GM20000 (cell line): ENCODE measurements around the gene SHD.

Experiments used
- DNase-seq: peaks from one replicate; pipeline ENCODE4 v3.0.0; 2012; ENCODE audit warnings: low spot score
- TF ChIP-seq, protein P1 (sequence below): IDR thresholded peaks from 2 replicates; pipeline ENCODE4 v1.5.1; 2012; ENCODE audit warnings: mild to moderate bottlenecking, control low read depth; ENCODE audit errors: extremely low read depth, missing control alignments

Gene SHD

DNA sequence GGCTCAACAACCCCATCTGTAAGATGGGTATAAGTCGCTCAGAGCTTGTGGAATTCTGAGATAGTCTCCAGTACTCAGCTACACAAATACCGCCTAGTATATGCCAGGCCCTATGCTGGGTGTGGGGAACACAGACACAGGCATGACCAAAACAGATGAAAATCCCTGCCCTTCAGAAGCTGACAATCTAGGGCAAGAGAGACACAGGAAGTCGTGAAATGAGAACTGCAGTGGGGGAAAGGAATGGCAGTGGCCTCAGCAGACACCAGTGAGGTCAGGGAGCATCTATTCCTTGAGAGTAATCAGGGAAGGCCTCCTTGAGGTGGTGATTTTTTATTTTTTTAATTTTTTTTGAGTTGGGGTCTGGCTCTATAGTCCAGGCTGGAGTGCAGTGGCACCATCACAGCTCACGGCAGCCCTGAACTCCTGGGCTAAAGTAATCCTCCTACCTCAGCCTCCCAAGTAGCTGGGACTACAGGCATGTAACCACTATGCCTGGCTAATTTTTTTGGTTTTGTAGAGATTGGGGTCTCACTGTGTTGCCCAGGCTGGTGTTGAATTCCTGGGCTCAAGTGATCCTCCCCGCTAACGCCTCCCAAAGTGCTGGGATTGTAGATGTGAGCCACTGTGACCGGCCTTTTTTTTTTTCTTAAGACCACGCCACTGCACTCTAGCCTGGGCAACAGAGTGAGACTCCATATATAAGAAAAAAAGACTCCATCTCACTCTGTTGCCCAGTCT lies 19.9 kb downstream of the SHD start:
- TF ChIP-seq, protein P1, sequence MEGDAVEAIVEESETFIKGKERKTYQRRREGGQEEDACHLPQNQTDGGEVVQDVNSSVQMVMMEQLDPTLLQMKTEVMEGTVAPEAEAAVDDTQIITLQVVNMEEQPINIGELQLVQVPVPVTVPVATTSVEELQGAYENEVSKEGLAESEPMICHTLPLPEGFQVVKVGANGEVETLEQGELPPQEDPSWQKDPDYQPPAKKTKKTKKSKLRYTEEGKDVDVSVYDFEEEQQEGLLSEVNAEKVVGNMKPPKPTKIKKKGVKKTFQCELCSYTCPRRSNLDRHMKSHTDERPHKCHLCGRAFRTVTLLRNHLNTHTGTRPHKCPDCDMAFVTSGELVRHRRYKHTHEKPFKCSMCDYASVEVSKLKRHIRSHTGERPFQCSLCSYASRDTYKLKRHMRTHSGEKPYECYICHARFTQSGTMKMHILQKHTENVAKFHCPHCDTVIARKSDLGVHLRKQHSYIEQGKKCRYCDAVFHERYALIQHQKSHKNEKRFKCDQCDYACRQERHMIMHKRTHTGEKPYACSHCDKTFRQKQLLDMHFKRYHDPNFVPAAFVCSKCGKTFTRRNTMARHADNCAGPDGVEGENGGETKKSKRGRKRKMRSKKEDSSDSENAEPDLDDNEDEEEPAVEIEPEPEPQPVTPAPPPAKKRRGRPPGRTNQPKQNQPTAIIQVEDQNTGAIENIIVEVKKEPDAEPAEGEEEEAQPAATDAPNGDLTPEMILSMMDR = no peak
- DNase-seq = no peak

DNA sequence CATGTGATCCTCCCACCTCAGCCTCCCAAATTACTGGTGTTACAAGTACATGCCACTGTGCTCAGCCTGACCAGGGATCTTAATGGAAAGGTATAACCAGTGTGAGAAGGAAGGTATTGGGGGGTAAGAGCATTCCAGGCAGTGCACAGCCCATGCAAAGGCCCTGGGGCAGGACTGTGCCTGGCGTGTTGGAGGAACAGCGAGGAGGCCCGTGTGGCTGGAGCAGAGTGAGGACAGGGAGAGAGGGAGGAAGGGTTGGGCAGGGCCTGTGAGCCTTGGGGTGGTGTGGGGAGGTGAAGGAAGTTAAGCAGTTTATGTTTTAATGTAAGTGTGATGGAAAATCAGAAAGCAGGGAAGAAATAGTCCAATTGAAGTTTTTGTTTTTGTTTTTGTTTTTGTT lies 21.5 kb downstream of the SHD start:
- TF ChIP-seq, protein P1 = no peak
- no peak for DNase-seq

DNA sequence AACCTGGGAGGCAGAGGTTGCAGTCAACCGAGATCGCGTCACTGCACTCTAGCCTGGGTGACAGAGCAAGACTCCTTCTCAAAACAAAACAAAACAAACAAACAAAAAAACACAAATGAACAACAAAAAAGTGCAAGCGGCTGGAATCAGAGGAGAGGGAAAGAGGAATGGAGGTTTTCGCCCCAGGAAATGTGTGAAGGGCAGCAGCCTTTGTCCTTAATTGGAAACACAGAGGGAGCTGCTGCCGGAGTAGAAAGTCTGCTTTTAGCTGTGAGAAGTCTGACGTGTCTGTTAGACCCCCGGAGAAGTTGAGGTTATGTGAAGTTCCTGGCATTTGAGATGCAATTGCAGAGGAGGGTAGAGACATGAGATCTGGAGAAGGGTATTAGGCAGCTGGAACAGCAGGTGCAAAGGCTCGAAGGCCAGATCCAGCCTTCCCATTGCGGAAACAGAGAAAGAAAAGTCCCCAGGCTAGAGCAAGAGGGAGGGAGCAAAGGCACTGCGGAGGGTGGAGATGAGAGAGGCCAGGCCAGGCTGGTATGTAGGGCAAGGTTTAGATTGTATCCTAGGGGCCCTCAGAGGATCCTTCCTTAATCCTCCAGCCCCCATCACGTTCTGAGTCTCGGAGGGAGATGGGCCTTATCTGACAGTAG lies 22.6 kb downstream of the SHD start:
- TF ChIP-seq, protein P1 = no peak
- no peak for DNase-seq

DNA sequence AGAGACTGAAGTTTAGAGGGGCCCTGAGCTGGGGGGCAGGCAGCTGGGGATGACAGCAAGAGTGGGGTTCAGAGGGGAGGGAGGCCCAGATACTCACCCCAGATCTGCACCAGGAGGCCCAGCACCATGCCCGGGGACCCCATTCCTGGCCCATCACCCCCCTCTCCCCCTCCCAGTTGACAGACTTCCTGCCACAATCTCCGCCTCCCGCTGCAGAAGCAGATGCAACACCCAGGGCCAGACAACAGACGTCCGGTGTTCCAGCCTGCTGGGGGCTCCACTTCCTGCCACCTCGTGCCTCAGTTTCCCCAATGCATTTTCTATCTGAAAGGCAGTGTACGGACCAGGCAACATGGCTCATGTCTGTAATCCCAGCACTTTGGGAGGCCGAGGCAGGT lies 23.2 kb downstream of the SHD start, which contains the start of gene TMIGD2:
TSS of gene TMIGD2 (minus strand) at position 147 of the 398 bp plus-strand sequence. CDS start at position 143, 4 bp downstream.
- no peak for DNase-seq
- TF ChIP-seq, protein P1 = no peak

DNA sequence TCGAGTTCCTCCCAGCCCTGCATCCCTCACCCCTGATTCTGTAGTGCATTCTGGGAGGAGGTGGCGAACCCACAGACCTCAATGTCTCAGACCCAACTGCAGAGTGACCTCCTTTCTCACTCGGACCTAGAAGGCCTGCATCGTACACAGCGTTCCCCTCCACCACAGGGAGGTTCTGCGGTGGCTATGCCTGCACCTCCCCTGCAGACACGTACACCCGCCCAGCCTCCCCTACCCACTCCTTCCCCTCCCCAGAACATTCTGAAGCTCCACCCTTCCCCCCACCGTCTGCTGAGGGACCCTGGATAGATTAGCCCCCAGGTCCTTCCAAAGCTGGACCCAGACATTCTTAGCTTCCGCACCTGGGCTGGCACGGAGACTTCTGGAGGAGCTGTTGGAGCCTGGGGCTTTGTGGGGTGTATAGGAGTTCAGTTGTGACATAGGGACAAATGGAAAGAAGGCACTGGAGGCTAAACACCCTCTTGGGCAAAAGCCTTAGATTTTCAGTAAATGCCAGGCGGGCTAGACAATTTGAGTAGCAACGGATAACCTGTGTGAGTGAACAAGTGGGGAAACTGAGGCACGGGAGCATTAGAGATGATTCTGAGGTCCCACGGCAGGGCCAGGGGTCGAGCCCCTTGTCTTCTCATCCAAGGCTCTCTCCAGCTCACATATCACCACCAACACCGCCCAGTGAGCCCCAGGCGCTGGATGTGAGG lies 24.9 kb downstream of the SHD start:
- DNase-seq = no peak
- TF ChIP-seq, protein P1 = no peak

DNA sequence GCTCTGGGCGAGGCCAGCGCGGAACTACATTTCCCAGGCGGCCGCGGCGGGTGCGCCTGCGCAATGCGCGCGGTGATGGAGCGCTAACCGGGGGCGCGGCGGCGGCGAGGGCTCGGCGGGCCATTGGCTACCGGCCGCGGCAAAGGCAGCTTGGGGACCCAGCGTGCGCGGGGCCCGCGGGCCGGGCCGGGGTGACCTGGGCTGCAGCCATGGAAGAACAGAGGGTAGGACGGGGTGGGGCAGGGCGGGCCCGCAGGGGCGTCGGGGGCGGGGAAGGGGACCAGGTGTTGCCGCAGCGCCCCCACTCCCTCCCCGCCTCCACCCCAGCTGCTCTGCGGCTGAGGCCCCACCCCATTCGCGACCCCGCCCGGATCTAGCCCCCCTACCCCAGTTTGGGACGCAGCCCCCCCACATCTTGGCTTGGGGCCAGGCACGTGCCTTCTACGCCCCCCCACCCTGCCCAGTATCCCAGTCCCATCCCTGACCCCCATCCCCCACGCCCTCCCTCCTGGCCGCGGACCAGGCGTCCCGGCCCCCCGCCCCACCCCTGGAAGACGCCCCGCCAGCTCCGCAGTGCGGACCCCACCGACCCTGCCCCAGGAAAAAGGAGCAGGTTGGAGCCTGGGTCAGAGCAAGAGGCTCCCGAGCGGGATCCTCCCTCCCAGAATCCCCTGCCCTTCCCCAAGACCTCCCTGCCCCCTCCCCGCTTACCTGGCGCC lies 25.6 kb downstream of the SHD start, which contains the start of gene FSD1:
TSS of gene FSD1 (plus strand) at position 61 of the 719 bp plus-strand sequence. CDS start at position 210, 149 bp downstream.
- TF ChIP-seq, protein P1 = no peak
- peak; percentile 95 for DNase-seq

DNA sequence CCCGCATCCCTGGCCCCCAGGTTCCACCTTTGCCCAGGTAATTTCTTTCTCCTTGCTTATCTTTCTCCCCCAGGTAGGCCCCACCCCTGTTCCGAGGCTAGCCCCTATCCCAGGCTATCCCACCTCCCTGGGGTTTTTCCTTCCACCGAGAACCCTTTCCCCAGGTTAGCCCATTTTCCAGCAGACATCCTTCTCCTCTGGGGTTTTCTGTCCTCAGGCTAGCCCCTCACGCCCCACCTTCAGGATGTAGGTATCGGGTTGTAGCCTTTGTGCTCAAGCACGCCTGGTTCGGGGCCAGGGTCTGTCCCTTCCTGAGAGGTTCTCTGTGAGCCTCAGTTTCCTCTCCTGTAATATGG lies 26.2 kb downstream of the SHD start:
- DNase-seq = no peak
- TF ChIP-seq, protein P1 = no peak
